WTC11 (cell line): ENCODE results near the gene RNF151. TPM values are rescaled to one million over a fixed set of nuclear protein-coding genes. Genes with fewer than 3 reads are reported as not detected.

Source experiments
- AFF4 ChIP-seq: sonication (generic); formaldehyde crosslinking; IDR thresholded peaks from 2 replicates; pipeline ENCODE4 v1.8.1; 2023; ENCODE audit warnings: mild to moderate bottlenecking, missing genetic modification reagents, borderline replicate concordance
- ATF1 ChIP-seq: sonication (generic); formaldehyde crosslinking; IDR thresholded peaks from 2 replicates; pipeline ENCODE4 v1.8.1; 2023; ENCODE audit warnings: mild to moderate bottlenecking, moderate library complexity, missing genetic modification reagents
- E2F4 ChIP-seq: sonication (generic); formaldehyde crosslinking; IDR thresholded peaks from 2 replicates; pipeline ENCODE4 v1.8.1; 2022; ENCODE audit warnings: low read depth, mild to moderate bottlenecking, moderate library complexity, missing genetic modification reagents, borderline replicate concordance
- ERG ChIP-seq: fragments of 250-450 bp; sonication (Bioruptor Pico); IDR thresholded peaks from 2 replicates; pipeline ENCODE4 v1.8.0; 2021; ENCODE audit warnings: mild to moderate bottlenecking
- ETV6 ChIP-seq: sonication (generic); formaldehyde crosslinking; IDR thresholded peaks from 2 replicates; pipeline ENCODE4 v1.8.1; 2022; ENCODE audit warnings: mild to moderate bottlenecking, missing genetic modification reagents
- GABPB1 ChIP-seq: sonication (generic); formaldehyde crosslinking; IDR thresholded peaks from 2 replicates; pipeline ENCODE4 v1.8.1; 2023; ENCODE audit warnings: mild to moderate bottlenecking, missing genetic modification reagents
- KAT7 ChIP-seq: sonication (generic); formaldehyde crosslinking; IDR thresholded peaks from 2 replicates; pipeline ENCODE4 v1.8.1; 2023; ENCODE audit warnings: missing genetic modification reagents, mild to moderate bottlenecking, borderline replicate concordance
- NR2C2 ChIP-seq: sonication (generic); formaldehyde crosslinking; IDR thresholded peaks from 2 replicates; pipeline ENCODE4 v1.8.0; 2022; ENCODE audit warnings: mild to moderate bottlenecking, missing genetic modification reagents
- OVOL2 ChIP-seq: fragments of 250-450 bp; sonication (Bioruptor Pico); IDR thresholded peaks from 2 replicates; pipeline ENCODE4 v1.9.0; 2021; ENCODE audit warnings: mild to moderate bottlenecking, borderline replicate concordance
- RORB ChIP-seq: fragments of 250-450 bp; sonication (Bioruptor Pico); IDR thresholded peaks from 2 replicates; pipeline ENCODE4 v1.9.0; 2021; ENCODE audit warnings: mild to moderate bottlenecking
- SMAD3 ChIP-seq: sonication (generic); formaldehyde crosslinking; IDR thresholded peaks from 2 replicates; pipeline ENCODE4 v1.8.0; 2022; ENCODE audit warnings: missing genetic modification reagents, mild to moderate bottlenecking, borderline replicate concordance
- SP1 ChIP-seq: sonication (generic); formaldehyde crosslinking; conservative IDR thresholded peaks from 2 replicates; pipeline ENCODE4 v1.8.1; 2022; ENCODE audit warnings: missing genetic modification reagents
- TCF7 ChIP-seq: sonication (generic); formaldehyde crosslinking; IDR thresholded peaks from 2 replicates; pipeline ENCODE4 v1.8.0; 2022; ENCODE audit warnings: mild to moderate bottlenecking, low read depth, missing genetic modification reagents, moderate library complexity
- TEAD1 ChIP-seq: sonication (generic); formaldehyde crosslinking; IDR thresholded peaks from 2 replicates; pipeline ENCODE4 v1.8.0; 2022; ENCODE audit warnings: mild to moderate bottlenecking, missing genetic modification reagents
- ZNF138 ChIP-seq: sonication (generic); formaldehyde crosslinking; conservative IDR thresholded peaks from 2 replicates; pipeline ENCODE4 v1.8.1; 2022; ENCODE audit warnings: mild to moderate bottlenecking, moderate library complexity, missing genetic modification reagents
- ZNF219 ChIP-seq: sonication (generic); formaldehyde crosslinking; IDR thresholded peaks from 2 replicates; pipeline ENCODE4 v1.8.0; 2023; ENCODE audit warnings: missing genetic modification reagents, mild to moderate bottlenecking, borderline replicate concordance
- ZNF396 ChIP-seq: fragments of 250-450 bp; sonication (Bioruptor Pico); IDR thresholded peaks from 2 replicates; pipeline ENCODE4 v1.8.0; 2021; ENCODE audit warnings: mild to moderate bottlenecking, moderate library complexity, borderline replicate concordance
- ZNF512 ChIP-seq: sonication (generic); formaldehyde crosslinking; IDR thresholded peaks from 2 replicates; pipeline ENCODE4 v1.8.1; 2022; ENCODE audit warnings: missing genetic modification reagents, borderline replicate concordance
- total RNA-seq: library from RNA; stranded (reverse); gene quantifications from 3 replicates; pipeline ENCODE4 v1.2.3, GENCODE V29; 2021
- TF ChIP-seq, protein P1 (sequence below): sonication (generic); formaldehyde crosslinking; IDR thresholded peaks from 2 replicates; pipeline ENCODE4 v1.8.1; 2022; ENCODE audit warnings: mild to moderate bottlenecking, moderate library complexity, missing genetic modification reagents
- TF ChIP-seq, protein P2 (sequence below): sonication (generic); formaldehyde crosslinking; IDR thresholded peaks from 2 replicates; pipeline ENCODE4 v1.8.0; 2022; ENCODE audit warnings: mild to moderate bottlenecking, missing genetic modification reagents
- TF ChIP-seq, protein P3 (sequence below): sonication (generic); formaldehyde crosslinking; conservative IDR thresholded peaks from 2 replicates; pipeline ENCODE4 v1.8.1; 2022; ENCODE audit warnings: mild to moderate bottlenecking, missing genetic modification reagents
- TF ChIP-seq, protein P4 (sequence below): sonication (generic); formaldehyde crosslinking; IDR thresholded peaks from 2 replicates; pipeline ENCODE4 v1.8.0; 2023; ENCODE audit warnings: mild to moderate bottlenecking, missing genetic modification reagents
- TF ChIP-seq, protein P5 (sequence below): sonication (generic); formaldehyde crosslinking; IDR thresholded peaks from 2 replicates; pipeline ENCODE4 v1.8.0; 2022; ENCODE audit warnings: mild to moderate bottlenecking, missing genetic modification reagents

RNF151 gene
- total RNA-seq, 1 experiment from 2014 or later, result 0.31 TPM

GRCh38 chr16:1964506-1965395, 1.9 kb upstream of the RNF151 start, which contains the start of gene RPS2 (continued):
- TF ChIP-seq, protein P1, sequence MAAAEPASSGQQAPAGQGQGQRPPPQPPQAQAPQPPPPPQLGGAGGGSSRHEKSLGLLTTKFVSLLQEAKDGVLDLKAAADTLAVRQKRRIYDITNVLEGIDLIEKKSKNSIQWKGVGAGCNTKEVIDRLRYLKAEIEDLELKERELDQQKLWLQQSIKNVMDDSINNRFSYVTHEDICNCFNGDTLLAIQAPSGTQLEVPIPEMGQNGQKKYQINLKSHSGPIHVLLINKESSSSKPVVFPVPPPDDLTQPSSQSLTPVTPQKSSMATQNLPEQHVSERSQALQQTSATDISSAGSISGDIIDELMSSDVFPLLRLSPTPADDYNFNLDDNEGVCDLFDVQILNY, result peak; percentile 79; the same call in 1 of the 2 replicates
- TF ChIP-seq ZNF138 (CRISPR knock-in tag), result no peak
- no peak for TF ChIP-seq E2F4 (CRISPR knock-in tag)
- TF ChIP-seq TCF7 (CRISPR knock-in tag), result no peak
- no peak for TF ChIP-seq ATF1
- TF ChIP-seq, protein P2, sequence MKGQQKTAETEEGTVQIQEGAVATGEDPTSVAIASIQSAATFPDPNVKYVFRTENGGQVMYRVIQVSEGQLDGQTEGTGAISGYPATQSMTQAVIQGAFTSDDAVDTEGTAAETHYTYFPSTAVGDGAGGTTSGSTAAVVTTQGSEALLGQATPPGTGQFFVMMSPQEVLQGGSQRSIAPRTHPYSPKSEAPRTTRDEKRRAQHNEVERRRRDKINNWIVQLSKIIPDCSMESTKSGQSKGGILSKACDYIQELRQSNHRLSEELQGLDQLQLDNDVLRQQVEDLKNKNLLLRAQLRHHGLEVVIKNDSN (CRISPR knock-in tag), result peak; percentile 53; the same call in 1 of the 2 replicates
- peak; percentile 65; the same call in 1 of the 2 replicates for TF ChIP-seq TEAD1 (CRISPR knock-in tag)
- TF ChIP-seq OVOL2 (CRISPR knock-in tag), result no peak
- no peak for TF ChIP-seq AFF4
- peak; percentile 37; the same call in 1 of the 2 replicates for TF ChIP-seq SMAD3 (CRISPR knock-in tag)
- TF ChIP-seq, protein P3, sequence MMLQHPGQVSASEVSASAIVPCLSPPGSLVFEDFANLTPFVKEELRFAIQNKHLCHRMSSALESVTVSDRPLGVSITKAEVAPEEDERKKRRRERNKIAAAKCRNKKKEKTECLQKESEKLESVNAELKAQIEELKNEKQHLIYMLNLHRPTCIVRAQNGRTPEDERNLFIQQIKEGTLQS (CRISPR knock-in tag), result no peak; the same call in 1 of the 2 replicates
- no peak for TF ChIP-seq KAT7 (CRISPR knock-in tag)
- no peak for TF ChIP-seq RORB (CRISPR knock-in tag)
- TF ChIP-seq, protein P4, sequence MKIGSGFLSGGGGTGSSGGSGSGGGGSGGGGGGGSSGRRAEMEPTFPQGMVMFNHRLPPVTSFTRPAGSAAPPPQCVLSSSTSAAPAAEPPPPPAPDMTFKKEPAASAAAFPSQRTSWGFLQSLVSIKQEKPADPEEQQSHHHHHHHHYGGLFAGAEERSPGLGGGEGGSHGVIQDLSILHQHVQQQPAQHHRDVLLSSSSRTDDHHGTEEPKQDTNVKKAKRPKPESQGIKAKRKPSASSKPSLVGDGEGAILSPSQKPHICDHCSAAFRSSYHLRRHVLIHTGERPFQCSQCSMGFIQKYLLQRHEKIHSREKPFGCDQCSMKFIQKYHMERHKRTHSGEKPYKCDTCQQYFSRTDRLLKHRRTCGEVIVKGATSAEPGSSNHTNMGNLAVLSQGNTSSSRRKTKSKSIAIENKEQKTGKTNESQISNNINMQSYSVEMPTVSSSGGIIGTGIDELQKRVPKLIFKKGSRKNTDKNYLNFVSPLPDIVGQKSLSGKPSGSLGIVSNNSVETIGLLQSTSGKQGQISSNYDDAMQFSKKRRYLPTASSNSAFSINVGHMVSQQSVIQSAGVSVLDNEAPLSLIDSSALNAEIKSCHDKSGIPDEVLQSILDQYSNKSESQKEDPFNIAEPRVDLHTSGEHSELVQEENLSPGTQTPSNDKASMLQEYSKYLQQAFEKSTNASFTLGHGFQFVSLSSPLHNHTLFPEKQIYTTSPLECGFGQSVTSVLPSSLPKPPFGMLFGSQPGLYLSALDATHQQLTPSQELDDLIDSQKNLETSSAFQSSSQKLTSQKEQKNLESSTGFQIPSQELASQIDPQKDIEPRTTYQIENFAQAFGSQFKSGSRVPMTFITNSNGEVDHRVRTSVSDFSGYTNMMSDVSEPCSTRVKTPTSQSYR (CRISPR knock-in tag), result no peak
- no peak for TF ChIP-seq ETV6 (CRISPR knock-in tag)
- 0 out of 2 replicates have a peak, but pooled peaks have one; percentile 25 for TF ChIP-seq GABPB1 (CRISPR knock-in tag)
- TF ChIP-seq ERG (CRISPR knock-in tag), result 0 out of 2 replicates have a peak, but pooled peaks have one; percentile 59
- TF ChIP-seq ZNF396, result no peak
- TF ChIP-seq ZNF512 (CRISPR knock-in tag), result no peak
- TF ChIP-seq, protein P5, sequence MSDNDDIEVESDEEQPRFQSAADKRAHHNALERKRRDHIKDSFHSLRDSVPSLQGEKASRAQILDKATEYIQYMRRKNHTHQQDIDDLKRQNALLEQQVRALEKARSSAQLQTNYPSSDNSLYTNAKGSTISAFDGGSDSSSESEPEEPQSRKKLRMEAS (CRISPR knock-in tag), result peak; percentile 91
- no peak for TF ChIP-seq ZNF219
- peak; percentile 73 for TF ChIP-seq SP1 (CRISPR knock-in tag)
- TF ChIP-seq NR2C2, result no peak
